ENCODE results near the gene RBM4. TPM values are rescaled to one million over a fixed set of nuclear protein-coding genes. Genes with fewer than 3 reads are reported as not detected.

RBM4 gene
- total RNA-seq, 1 experiment from 2014 or later, result 93.9 TPM

DNA sequence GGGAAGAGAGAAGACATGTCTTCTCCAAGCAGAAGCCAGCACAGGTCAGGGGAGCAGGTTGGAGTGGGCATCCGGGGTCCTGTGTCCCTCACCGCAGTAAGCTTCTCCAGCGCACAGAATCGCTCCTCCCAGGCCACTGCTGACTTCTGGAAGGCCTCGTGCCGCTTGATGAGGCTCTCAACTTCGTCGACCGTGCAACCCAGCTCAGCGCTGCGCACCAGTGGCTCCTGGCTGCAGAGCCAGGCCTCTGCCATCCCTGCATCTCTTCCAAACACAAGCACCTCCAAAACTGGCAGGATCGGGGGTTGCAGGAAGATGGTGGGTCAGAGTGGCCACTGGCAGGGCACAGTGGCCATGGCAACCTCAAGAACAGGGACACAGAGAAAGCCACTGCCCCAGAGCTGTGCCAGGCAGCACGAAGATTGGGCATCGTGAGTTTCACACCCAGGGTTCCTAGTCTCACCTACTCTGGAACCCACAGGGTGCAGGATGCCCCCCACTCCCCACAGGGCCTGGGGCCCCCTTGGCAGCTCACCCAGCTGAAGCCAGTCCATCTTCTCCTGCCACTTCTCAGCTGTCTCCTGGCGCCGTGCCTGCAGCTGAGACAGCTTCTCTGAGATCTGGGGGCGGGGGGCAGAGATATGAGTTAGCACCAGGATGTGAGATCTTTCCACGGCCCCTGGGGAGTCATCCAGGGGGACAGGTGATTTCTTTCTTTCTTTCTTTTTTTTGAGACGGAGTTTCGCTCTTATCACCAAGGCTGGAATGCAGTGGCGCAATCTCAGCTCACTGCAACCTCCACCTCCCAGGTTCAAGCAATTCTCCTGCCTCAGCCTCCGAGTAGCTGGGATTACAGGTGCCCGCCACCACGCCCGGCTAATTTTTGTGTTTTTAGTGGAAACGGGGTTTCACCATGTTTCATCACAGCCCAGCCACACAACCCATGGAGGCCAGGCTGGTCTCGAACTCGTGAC is 50.3 kb downstream of the RBM4 start:
- DNase-seq (ENCODE audit: low read depth), result no peak

DNA sequence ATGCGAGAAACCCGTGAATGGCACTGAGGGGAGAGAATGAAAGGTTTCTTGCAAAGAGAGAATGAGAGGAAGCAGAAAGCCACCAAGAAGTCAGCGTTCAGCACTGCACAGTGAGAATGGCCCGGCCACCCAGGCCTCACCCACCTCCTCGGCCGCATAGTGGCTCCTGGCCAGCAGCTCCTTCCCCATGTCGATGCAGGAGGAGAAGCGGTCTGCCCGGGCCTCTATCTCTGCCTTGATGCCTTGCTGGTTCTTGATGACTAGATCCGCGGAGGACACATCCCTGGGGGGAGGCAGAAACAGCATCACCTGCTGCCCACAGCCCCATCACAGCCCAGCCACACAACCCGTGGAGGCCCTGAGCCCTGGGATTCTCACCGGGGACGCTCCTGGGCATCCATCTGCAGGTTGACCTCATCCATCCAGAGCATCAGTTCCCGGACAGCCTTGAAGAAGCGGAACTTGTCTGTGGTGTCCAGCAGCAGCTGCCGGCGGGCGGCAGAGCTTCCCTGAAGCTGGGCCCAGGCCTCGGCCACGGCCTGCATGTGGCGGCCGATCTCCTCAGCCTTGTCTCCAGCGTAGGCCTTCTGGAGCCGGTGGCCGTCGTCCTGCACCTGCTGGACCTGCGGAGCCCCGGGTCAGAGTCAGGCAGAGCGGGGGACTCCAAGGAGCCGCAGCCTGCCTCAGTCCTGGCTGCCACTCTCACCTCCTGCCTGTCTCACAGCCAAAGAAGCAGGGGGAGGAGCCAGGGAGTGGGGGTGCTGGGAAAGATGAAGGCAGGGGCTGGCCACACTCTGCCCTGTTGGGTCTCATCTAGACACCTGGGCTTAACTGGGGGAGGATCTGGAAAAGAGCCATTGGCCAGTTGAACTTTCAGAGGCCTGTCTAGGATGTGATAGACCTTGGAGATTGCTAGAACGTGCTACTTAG is 51.4 kb downstream of the RBM4 start:
- DNase-seq (ENCODE audit: low read depth), result no peak

DNA sequence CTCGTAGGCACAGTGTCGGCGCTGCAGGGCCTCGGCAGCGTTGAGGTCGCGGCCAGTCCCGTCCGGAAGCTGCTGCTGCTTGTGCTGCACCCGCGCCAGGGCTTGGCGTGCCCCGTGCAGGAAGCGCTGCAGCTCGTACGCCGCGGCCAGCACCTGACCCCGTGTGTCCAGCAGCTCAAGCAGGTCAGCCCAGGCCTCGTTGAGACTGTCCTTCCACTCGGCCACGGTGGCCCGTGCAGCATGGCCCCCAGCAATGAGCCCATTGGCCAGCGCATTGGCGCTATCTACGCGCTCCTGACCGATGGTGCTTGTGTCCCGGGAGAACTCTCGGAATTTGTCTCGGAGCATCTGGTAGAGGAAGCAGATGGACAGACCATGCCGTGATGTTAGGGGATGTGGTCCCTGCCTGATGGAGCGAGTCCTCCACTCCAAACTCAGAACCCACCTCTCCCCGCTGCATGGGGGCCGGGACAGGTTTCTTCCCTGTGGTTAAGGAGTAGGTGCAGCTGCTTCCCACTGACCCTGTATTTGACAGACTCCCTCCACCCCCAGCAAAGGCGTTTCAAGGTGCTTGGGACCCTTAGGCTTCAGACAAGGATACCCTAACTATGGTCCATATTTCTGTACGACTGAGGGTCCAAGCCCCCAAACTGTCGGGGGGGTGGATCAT is 52.9 kb downstream of the RBM4 start:
- DNase-seq (ENCODE audit: low read depth), result no peak

DNA sequence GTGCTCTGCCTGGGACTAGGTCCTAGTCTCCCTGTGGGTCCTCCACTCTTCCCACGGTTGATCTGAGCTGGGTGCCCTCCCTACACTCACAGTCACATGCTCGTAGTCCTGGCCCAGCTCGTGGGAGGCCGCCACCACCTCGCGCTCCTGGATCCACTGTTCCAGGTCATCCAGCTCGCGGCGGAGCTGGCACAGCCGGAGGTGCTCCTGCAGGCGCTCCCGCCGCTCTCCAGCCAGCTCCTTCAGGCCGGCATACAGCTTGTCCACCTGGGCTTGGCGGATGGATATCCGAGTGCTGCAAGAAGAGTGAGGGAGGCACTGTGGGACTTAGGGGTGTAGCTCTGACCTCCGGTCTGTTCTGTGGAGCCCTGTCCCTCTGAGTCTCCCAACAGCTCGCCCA is 53.9 kb downstream of the RBM4 start:
- DNase-seq (ENCODE audit: low read depth), result no peak

DNA sequence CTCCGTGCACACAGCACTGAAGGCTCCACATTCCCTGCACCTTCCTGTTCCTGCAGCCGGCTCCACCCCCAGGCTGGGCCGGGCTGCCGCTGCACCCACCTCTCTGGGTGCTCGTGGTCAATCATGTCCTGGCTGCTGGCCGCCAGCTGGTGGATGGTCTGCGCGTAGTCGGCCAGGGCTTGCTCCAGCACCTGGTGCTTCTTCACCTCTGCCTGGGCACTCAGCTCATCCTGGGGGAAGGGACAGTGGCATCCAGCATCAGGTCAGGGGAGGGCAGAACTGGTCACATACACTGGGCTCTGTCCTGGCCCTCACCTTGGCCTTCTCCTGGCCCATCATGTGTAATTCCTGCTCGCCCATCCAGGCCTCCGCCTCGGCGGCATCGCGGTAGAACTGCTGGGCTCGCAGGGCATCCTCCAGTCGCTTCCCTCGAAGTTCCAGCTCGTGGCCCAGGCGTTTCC is 54.4 kb downstream of the RBM4 start:
- no peak for DNase-seq (ENCODE audit: low read depth)

DNA sequence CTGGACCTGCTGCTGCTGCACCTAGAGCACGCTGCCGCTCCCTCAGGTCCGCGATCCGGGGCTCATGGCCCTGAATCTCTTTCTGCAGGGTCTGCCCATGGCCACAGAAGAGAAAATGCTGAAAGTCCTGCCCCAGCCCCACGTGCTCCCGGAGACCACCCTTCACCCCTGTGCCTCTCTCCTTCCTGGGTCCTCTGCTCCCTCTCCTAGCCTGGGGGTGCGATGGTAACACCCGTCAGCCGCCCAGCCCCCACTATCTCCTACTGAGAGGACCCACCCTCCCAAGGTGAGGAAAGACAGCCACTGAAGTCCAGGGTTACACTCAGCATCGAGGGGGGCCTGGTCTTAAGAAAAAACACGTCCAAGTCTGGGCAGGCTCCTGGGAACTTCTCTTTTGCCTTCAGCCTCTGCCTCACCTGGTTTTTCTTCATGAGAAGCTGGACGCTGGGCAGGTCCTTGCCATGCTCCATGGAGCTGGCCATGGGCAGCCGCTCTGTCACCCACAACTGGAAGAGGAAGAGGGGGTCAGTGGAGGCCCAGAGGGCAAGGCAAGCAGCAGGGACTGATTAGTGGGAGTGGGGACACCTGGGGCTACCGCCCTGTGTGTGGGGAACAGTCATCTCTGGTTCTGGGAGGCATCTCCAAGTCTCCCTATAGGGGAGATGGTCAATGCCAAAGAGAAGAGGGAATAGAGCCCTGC is 55.0 kb downstream of the RBM4 start:
- DNase-seq (ENCODE audit: low read depth), result no peak

DNA sequence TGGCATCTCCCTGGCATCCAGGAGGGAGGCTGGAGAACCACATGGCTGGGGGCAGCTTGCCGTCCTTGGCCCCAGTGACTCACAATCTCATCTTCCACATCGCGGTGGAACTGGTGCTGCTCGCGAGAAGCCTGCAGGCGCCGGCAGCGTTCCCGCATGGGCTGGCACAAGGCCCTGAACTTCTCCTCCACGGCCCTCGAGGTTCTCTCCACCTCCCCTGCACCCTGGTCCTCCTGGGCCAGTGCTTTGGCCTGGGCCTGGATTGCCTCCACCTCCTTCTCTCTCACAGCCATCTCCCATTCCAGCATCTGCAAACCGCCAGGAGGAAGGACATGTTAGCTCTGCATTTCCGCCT is 55.5 kb downstream of the RBM4 start:
- DNase-seq (ENCODE audit: low read depth), result no peak

DNA sequence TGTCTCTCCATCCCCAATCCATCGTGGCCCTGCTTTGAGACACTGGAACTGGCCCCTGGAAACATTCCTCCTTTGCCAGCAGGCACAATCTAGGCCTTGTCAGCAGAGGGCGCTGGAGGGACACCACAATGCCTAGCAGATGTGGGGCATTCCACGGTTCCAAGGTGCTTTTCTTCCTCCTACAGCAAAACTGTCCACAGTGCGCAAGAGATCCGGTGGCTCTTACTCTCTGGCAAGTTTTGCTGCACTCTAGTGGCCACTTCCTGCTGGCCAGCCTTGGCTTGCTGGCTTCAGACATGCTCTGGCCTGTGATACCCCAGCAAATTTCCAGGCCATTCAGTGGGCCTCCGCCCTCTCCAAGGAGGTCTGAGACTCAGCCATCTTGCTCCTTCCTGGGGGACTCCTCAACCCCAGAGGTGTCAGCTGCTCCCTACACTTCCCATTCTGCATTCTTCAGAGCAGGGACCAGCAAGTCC is 56.3 kb downstream of the RBM4 start:
- peak; percentile 94 for DNase-seq (ENCODE audit: low read depth)

Small RNA genes lying within 50 kb of the gene (small RNA-seq; reads per million reads assigned to genes)
- gene RNU4-39P, result not detected

Other genes starting within 250 kb of the RBM4 start
- not detected in 2 replicates for gene NPAS4, start 217.7 kb upstream of the RBM4 start, total RNA-seq (2014; rRNA removed; shearing (Covaris generic))
- gene MRPL11, start 199.9 kb upstream of the RBM4 start, total RNA-seq (2014; rRNA removed; shearing (Covaris generic)), result 84.2 and 120 TPM in 2 replicates
- 9.7 and 9.8 TPM in 2 replicates for gene PELI3, start 171.8 kb upstream of the RBM4 start, total RNA-seq (2014; rRNA removed; shearing (Covaris generic))
- gene DPP3, start 158.3 kb upstream of the RBM4 start, total RNA-seq (2014; rRNA removed; shearing (Covaris generic)), result 65.2 and 83.9 TPM in 2 replicates
- gene BBS1, start 128.1 kb upstream of the RBM4 start, total RNA-seq (2014; rRNA removed; shearing (Covaris generic)), result 2.0 and 10.4 TPM in 2 replicates
- gene ZDHHC24, start 92.7 kb upstream of the RBM4 start, total RNA-seq (2014; rRNA removed; shearing (Covaris generic)), result 18.3 and 21.5 TPM in 2 replicates
- not detected in 2 replicates for gene ACTN3, start 91.8 kb upstream of the RBM4 start, total RNA-seq (2014; rRNA removed; shearing (Covaris generic))
- gene CTSF, start 70.1 kb upstream of the RBM4 start, total RNA-seq (2014; rRNA removed; shearing (Covaris generic)), result 7.2 and 8.2 TPM in 2 replicates
- gene CCDC87, start 45.6 kb upstream of the RBM4 start, total RNA-seq (2014; rRNA removed; shearing (Covaris generic)), result 0.03 TPM in 1 of 2 replicates, not detected in the other
- gene CCS, start 45.5 kb upstream of the RBM4 start, total RNA-seq (2014; rRNA removed; shearing (Covaris generic)), result 12.6 and 13.2 TPM in 2 replicates
- 59.0 and 75.5 TPM in 2 replicates for gene RBM14, start 22.1 kb upstream of the RBM4 start, total RNA-seq (2014; rRNA removed; shearing (Covaris generic))
- gene RBM4B, start 39.2 kb downstream of the RBM4 start, total RNA-seq (2014; rRNA removed; shearing (Covaris generic)), result 13.9 and 16.0 TPM in 2 replicates
- gene SPTBN2, start 90.5 kb downstream of the RBM4 start, total RNA-seq (2014; rRNA removed; shearing (Covaris generic)), result 79.1 and 122 TPM in 2 replicates
- gene RCE1, start 204.7 kb downstream of the RBM4 start, total RNA-seq (2014; rRNA removed; shearing (Covaris generic)), result 36.3 and 41.9 TPM in 2 replicates
- 67.7 and 77.1 TPM in 2 replicates for gene LRFN4, start 218.4 kb downstream of the RBM4 start, total RNA-seq (2014; rRNA removed; shearing (Covaris generic))